B cell (primary cell): Measurements from ENCODE around the gene CLDN2. TPM values are rescaled to one million over a fixed set of nuclear protein-coding genes. Genes with fewer than 3 reads are reported as not detected.

Experiments used
- ATAC-seq: fragments of 200-7000 bp; cut with Tn5 transposase; one replicate; pipeline ENCODE4 v1.10.0; 2021; ENCODE audit warnings: low read depth, mild to moderate bottlenecking, moderate number of reproducible peaks, moderate library complexity
- CTCF ChIA-PET: fragments of 350-600 bp; sonication (Branson Sonifier 250); formaldehyde crosslinking; loops from one replicate; lab custom pipeline; 2021; ENCODE audit warnings: antibody characterized with exemption, inconsistent platforms; lab: Charles Lee
- POLR2A ChIA-PET: fragments of 350-600 bp; sonication (Branson Sonifier 250); formaldehyde crosslinking; loops from one replicate; lab custom pipeline; 2021; ENCODE audit warnings: antibody characterized with exemption; lab: Charles Lee
- DNase-seq: peaks from one replicate; pipeline ENCODE4 v3.0.0; 2013
- H2AFZ ChIP-seq: 2 replicates; pipeline ENCODE4 v1.6.1; 2012; ENCODE audit warnings: mild to moderate bottlenecking, low read depth, low read length; ENCODE audit not compliant: insufficient read depth, poor library complexity, severe bottlenecking
- H3K27ac ChIP-seq, 2 donors: 1 replicate in 1 of 2; 2 replicates in 1 of 2; pipeline ENCODE4 v1.5.1; 2012 to 2013; ENCODE audit warnings: low read length in 2 of 2, mild to moderate bottlenecking in 2 of 2, moderate library complexity in 1 of 2
- H3K27me3 ChIP-seq, 4 experiments: fragments of 200-600 bp in 1 of 4; sonication (generic) in 1 of 4; replicated peaks in 1 of 4; 1 replicate in 2 of 4; 2 replicates in 2 of 4; pipeline versions ENCODE4 v1.6.1 to v1.7.0; 2013 to 2016; ENCODE audit warnings: low read length in 3 of 4, mild to moderate bottlenecking in 2 of 4, mixed read lengths in 1 of 4, moderate library complexity in 1 of 4; ENCODE audit not compliant: insufficient read depth in 4 of 4, control insufficient read depth in 3 of 4; ENCODE audit errors: control extremely low read depth in 1 of 4
- H3K36me3 ChIP-seq, 2 experiments: replicated peaks in 1 of 2; 1 replicate in 1 of 2; 2 replicates in 1 of 2; pipeline versions ENCODE4 v1.6.1 to v1.7.1; 2013; ENCODE audit warnings: low read length in 1 of 2; ENCODE audit not compliant: insufficient read depth in 2 of 2, control insufficient read depth in 1 of 2; ENCODE audit errors: control extremely low read depth in 1 of 2, extremely low read depth in 1 of 2
- H3K4me1 ChIP-seq, 2 donors: fragments of 200-600 bp in 1 of 2; sonication (generic) in 1 of 2; 1 replicate in 1 of 2; 2 replicates in 1 of 2; pipeline versions ENCODE4 v1.5.1 to v1.6.1; 2013 to 2017; ENCODE audit warnings: low read length in 2 of 2; ENCODE audit not compliant: control insufficient read depth in 2 of 2, insufficient read depth in 2 of 2
- H3K4me2 ChIP-seq: replicated peaks from 2 replicates; pipeline ENCODE3; 2012; ENCODE audit warnings: mild to moderate bottlenecking, low read depth, low read length; ENCODE audit not compliant: poor library complexity, severe bottlenecking
- H3K4me3 ChIP-seq, 5 experiments: fragments of 200-600 bp in 1 of 5; sonication (generic) in 1 of 5; 1 replicate in 3 of 5; 2 replicates in 2 of 5; pipeline versions ENCODE4 v1.5.1 to v1.7.0; 2011 to 2016; ENCODE audit warnings: low read length in 4 of 5, mild to moderate bottlenecking in 4 of 5, low read depth in 2 of 5, control low read depth in 1 of 5, moderate library complexity in 1 of 5; ENCODE audit not compliant: insufficient read depth in 1 of 5; ENCODE audit errors: control extremely low read depth in 1 of 5, extremely low read depth in 1 of 5
- H3K79me2 ChIP-seq: fragments of 200-600 bp; sonication (generic); one replicate; pipeline ENCODE4 v1.6.0; 2016; ENCODE audit warnings: low read length; ENCODE audit not compliant: control insufficient read depth, insufficient read depth
- H3K9ac ChIP-seq: fragments of 200-600 bp; sonication (generic); 2 replicates; pipeline ENCODE4 v1.6.1; 2017; ENCODE audit warnings: mild to moderate bottlenecking, low read length, moderate library complexity
- H3K9me3 ChIP-seq, 3 donors: one replicate each; pipeline versions ENCODE4 v1.6.1 to v1.7.1; 2013; ENCODE audit warnings: low read length in 2 of 3; ENCODE audit not compliant: control insufficient read depth in 2 of 3, insufficient read depth in 1 of 3; ENCODE audit errors: control extremely low read depth in 1 of 3
- H4K20me1 ChIP-seq: 2 replicates; pipeline ENCODE4 v1.6.0; 2012; ENCODE audit warnings: mild to moderate bottlenecking, low read length; ENCODE audit not compliant: insufficient read depth, control insufficient read depth, poor library complexity, severe bottlenecking
- H3K27ac Mint-ChIP-seq: one replicate; pipeline ENCODE4 v1.8.0; 2021; ENCODE audit warnings: mixed read lengths
- H3K27me3 Mint-ChIP-seq: one replicate; pipeline ENCODE4 v1.8.0; 2021; ENCODE audit warnings: mixed read lengths
- H3K4me1 Mint-ChIP-seq: one replicate; pipeline ENCODE4 v1.8.0; 2021; ENCODE audit warnings: mixed read lengths
- H3K4me3 Mint-ChIP-seq: one replicate; pipeline ENCODE4 v1.8.0; 2021; ENCODE audit warnings: mixed read lengths
- H3K9me3 Mint-ChIP-seq: one replicate; pipeline ENCODE4 v1.8.0; 2022; ENCODE audit warnings: mixed read lengths; ENCODE audit not compliant: insufficient read depth
- EZH2 ChIP-seq: IDR thresholded peaks from 2 replicates; pipeline ENCODE4 v1.6.1; 2012; ENCODE audit warnings: borderline replicate concordance, low read depth, mild to moderate bottlenecking, moderate library complexity, low read length; ENCODE audit not compliant: insufficient read depth, poor library complexity, severe bottlenecking
- WGBS: methylation state at CpG from one replicate; pipeline ENCODE4 v1.1.5; 2013; ENCODE audit warnings: missing lambda C conversion rate; ENCODE audit not compliant: insufficient coverage; 5-methylcytosine and 5-hydroxymethylcytosine counted together
- intact Hi-C: fragments of 100-400 bp; cut with micrococcal nuclease; formaldehyde crosslinking; loops from one replicate; pipeline ENCODE4 v1.10.0; 2022
- polyA plus RNA-seq: library from polyadenylated mRNA; depleted of rRNA; stranded (reverse); fragments of >200 nt; gene quantifications from 2 replicates; pipeline ENCODE4 v1.2.3, GENCODE V29; 2012
- total RNA-seq, 2 donors: library from RNA; stranded (reverse); fragments of 120-200 nt in 1 of 2; gene quantifications; 1 replicate in 1 of 2; 2 replicates in 1 of 2; pipeline versions ENCODE4 v1.2.3 to v1.2.4, GENCODE V29; 2013 to 2022
- TF ChIP-seq, protein P1 (sequence below): fragments of 200-600 bp; IDR thresholded peaks from one replicate; pipeline ENCODE4 v1.8.0; 2022; ENCODE audit warnings: antibody characterized with exemption, mild to moderate bottlenecking

CLDN2 gene
- total and polyA plus RNA-seq, 2 donors (not counting 1 experiment from before 2014, with no cell fraction given), result not detected

DNA sequence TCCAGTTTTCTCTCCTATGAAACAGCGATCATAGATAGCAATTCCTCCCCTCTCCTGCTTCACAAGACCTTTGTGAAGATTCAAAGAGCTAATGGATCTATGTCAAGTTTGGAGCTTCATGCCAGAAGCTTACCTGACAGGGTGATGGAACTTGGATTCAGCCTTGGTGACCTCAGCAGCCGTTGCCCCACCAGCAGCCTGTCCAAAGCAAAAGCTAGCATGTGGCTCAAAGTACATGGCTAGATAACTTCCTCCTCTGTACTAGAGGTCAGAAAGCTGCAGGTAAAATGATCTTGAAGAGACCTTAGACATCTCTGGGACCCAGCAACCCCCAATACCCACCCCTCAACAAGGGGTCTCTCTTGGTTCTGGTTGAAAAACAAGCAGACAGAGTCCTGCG lies 18.9 kb upstream of the CLDN2 start:
- DNase-seq (no peak), ATAC-seq (no peak)
- no peak overlapping the region for H3K27ac ChIP-seq
- intact Hi-C loops, result no loop called here
- H3K36me3 ChIP-seq, result no peaks in the 10 kb centered on the region
- Mint-ChIP-seq H3K27ac (no peak overlapping the region), H3K4me1 (no peaks in the 10 kb centered on the region), H3K27me3 (no peaks in the 10 kb centered on the region), H3K4me3 (no peak overlapping the region), H3K9me3 (no peaks in the 10 kb centered on the region)
- H3K4me3 ChIP-seq, result no peak overlapping the region
- POLR2A ChIA-PET, result no interaction called here
- H3K4me1 ChIP-seq, result no peaks in the 10 kb centered on the region
- WGBS, result no CpG with 5 or more reads among the region's 3 CpGs
- H3K9ac ChIP-seq, result no peak overlapping the region
- TF ChIP-seq, protein P1, sequence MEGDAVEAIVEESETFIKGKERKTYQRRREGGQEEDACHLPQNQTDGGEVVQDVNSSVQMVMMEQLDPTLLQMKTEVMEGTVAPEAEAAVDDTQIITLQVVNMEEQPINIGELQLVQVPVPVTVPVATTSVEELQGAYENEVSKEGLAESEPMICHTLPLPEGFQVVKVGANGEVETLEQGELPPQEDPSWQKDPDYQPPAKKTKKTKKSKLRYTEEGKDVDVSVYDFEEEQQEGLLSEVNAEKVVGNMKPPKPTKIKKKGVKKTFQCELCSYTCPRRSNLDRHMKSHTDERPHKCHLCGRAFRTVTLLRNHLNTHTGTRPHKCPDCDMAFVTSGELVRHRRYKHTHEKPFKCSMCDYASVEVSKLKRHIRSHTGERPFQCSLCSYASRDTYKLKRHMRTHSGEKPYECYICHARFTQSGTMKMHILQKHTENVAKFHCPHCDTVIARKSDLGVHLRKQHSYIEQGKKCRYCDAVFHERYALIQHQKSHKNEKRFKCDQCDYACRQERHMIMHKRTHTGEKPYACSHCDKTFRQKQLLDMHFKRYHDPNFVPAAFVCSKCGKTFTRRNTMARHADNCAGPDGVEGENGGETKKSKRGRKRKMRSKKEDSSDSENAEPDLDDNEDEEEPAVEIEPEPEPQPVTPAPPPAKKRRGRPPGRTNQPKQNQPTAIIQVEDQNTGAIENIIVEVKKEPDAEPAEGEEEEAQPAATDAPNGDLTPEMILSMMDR, result no peak
- TF ChIP-seq EZH2, result no peak
- H3K4me2 ChIP-seq, result no peak overlapping the region
- no peaks in the 10 kb centered on the region for H3K9me3 ChIP-seq
- no peaks in the 10 kb centered on the region for H3K27me3 ChIP-seq
- no peaks in the 10 kb centered on the region for H4K20me1 ChIP-seq
- CTCF ChIA-PET, result no interaction called here
- H3K79me2 ChIP-seq, result no peaks in the 10 kb centered on the region
- no peak overlapping the region for H2AFZ ChIP-seq

DNA sequence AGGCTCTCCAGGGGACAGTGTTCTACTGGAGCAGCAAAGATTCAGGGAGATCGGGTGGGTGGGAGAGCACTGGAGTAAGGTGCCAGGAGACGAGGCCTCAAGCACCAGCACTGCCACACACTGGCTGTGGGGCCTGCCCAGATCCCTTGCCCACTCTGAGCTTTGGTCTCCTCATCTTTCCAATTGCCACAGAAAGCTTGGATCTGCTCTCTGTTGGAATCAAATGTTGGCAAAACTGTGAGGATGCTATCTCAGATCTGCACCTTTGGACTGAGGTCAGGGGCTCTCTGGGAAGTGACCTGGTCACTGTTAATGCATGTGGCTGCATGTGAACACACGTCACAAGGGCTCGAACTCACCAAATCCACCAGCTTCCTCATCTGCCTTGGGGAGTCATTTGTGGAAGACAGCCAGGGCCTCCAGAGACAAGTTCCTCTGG lies 18.4 kb upstream of the CLDN2 start:
- Histone ChIP-seq H3K4me3 (no peak overlapping the region), H3K4me2 (no peak overlapping the region), H2AFZ (no peak overlapping the region), H3K27me3 (no peaks in the 10 kb centered on the region), H4K20me1 (no peaks in the 10 kb centered on the region), H3K27ac (no peak overlapping the region), H3K4me1 (no peaks in the 10 kb centered on the region), H3K9me3 (no peaks in the 10 kb centered on the region), H3K79me2 (no peaks in the 10 kb centered on the region), H3K36me3 (no peaks in the 10 kb centered on the region), H3K9ac (no peak overlapping the region)
- no peak overlapping the region for H3K4me3 Mint-ChIP-seq
- H3K27ac Mint-ChIP-seq, result no peak overlapping the region
- no CpG with 5 or more reads among the region's 4 CpGs for WGBS
- H3K9me3 Mint-ChIP-seq, result no peaks in the 10 kb centered on the region
- intact Hi-C loops, result no loop called here
- ATAC-seq (no peak), DNase-seq (no peak)
- POLR2A ChIA-PET, result no interaction called here
- no peaks in the 10 kb centered on the region for H3K4me1 Mint-ChIP-seq
- no peaks in the 10 kb centered on the region for H3K27me3 Mint-ChIP-seq
- TF ChIP-seq EZH2, result no peak
- TF ChIP-seq, protein P1, result no peak
- CTCF ChIA-PET, result no interaction called here
